SU-DHL-6 (cell line): Measurements from ENCODE around the gene L3MBTL1.

Experiments used
- EZH2phosphoT487 ChIP-seq: fragments of 200-600 bp; sonication (generic), shearing (Covaris generic); conservative IDR thresholded peaks from 2 replicates; pipeline ENCODE4 v1.6.1; 2018; ENCODE audit warnings: mild to moderate bottlenecking, antibody characterized with exemption, low read length, moderate library complexity, mixed read lengths
- TF ChIP-seq, protein P1 (sequence below): fragments of 200-600 bp; sonication (generic); IDR thresholded peaks from one replicate; pipeline ENCODE4 v1.5.1; 2017; ENCODE audit warnings: antibody characterized with exemption, mild to moderate bottlenecking, low read length, moderate library complexity; ENCODE audit not compliant: insufficient read depth, poor library complexity, severe bottlenecking

DNA sequence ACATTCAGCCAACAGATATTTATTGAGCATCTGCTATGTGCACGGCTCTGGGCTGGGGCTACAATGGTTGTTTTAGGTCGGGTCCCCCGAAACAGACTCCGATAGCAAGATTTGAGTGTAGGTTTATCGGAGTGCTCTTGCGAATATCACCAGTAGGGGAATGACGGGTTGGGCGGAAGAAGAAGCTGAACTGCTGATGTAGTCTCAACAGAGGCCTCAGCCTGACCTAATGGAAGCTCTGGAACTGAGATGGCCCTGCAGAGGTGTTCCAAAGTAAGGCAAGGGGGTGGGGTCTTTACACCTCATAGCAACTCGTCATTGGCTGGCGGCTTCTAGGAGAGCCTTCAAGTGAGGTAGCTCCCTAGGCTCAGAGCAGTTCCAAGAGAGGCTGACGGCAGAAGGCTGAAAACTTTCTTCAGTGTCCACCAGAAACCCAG lies 1.1 kb downstream of the L3MBTL1 start:
- no peak for TF ChIP-seq EZH2phosphoT487
- TF ChIP-seq, protein P1, sequence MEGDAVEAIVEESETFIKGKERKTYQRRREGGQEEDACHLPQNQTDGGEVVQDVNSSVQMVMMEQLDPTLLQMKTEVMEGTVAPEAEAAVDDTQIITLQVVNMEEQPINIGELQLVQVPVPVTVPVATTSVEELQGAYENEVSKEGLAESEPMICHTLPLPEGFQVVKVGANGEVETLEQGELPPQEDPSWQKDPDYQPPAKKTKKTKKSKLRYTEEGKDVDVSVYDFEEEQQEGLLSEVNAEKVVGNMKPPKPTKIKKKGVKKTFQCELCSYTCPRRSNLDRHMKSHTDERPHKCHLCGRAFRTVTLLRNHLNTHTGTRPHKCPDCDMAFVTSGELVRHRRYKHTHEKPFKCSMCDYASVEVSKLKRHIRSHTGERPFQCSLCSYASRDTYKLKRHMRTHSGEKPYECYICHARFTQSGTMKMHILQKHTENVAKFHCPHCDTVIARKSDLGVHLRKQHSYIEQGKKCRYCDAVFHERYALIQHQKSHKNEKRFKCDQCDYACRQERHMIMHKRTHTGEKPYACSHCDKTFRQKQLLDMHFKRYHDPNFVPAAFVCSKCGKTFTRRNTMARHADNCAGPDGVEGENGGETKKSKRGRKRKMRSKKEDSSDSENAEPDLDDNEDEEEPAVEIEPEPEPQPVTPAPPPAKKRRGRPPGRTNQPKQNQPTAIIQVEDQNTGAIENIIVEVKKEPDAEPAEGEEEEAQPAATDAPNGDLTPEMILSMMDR: no peak
